ENCODE data around the gene MYH9.
"Not testable (repeated sequence)": the region's sequence is repeated elsewhere in the genome, so short reads cannot be mapped to it uniquely, and the experiment has no call there.

Gene MYH9

DNA sequence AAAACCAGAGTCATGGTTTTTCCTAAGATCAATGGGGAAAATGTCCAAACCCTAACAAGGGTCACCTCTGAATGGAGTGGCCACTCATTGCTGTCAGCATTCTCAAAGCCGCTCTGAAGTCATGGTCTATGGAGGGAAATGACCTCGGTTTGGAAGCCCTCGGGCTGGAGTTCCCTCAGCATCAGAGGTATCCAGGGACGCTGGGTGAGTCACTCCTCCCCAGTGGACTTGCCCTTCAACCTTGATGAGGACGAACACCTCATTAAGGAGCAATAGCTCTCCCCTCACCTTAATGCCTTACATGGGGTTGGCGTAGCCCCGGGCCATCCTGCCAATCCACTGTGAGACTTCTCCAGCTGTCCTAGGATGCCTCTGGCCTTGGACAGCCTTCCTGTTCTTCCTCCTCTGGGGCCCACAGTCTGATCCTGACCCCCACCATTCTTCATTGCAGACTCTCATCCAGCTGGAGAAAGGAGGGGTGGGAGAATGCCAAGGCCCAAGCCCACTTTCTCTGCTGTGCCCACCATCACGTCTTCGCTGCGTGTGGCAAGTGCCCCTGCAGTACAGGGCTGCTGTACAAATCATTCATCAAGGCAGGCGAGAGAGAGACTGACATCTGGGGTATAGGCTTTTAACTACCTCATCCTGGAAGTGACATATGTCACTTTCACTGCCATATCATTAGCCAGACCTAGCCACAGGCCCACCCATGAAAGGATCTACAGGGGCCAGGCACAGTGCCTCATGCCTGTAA, 25.4 kb upstream of the MYH9 start:
- H3K4me2 ChIP-seq (ENCODE audit: low read depth, low read length), result no peak overlapping the region
- H3F3A ChIP-seq (ENCODE audit: insufficient read depth, low read length), result peaks cover 8% of the 10 kb centered on the region
- no peaks in the 10 kb centered on the region for H3K9me2 ChIP-seq (replicated peaks; ENCODE audit: insufficient read depth, low read length)
- H3K9me3 ChIP-seq (replicated peaks; ENCODE audit: insufficient read depth, low read length), result no peaks in the 10 kb centered on the region
- no peaks in the 10 kb centered on the region for H3K36me3 ChIP-seq (replicated peaks; ENCODE audit: insufficient read depth, low read length)
- no peak for TF ChIP-seq EZH2 (optimal IDR thresholded peaks at IDR 0.05; ENCODE audit: low read depth, low read length)
- TF ChIP-seq, protein P1, sequence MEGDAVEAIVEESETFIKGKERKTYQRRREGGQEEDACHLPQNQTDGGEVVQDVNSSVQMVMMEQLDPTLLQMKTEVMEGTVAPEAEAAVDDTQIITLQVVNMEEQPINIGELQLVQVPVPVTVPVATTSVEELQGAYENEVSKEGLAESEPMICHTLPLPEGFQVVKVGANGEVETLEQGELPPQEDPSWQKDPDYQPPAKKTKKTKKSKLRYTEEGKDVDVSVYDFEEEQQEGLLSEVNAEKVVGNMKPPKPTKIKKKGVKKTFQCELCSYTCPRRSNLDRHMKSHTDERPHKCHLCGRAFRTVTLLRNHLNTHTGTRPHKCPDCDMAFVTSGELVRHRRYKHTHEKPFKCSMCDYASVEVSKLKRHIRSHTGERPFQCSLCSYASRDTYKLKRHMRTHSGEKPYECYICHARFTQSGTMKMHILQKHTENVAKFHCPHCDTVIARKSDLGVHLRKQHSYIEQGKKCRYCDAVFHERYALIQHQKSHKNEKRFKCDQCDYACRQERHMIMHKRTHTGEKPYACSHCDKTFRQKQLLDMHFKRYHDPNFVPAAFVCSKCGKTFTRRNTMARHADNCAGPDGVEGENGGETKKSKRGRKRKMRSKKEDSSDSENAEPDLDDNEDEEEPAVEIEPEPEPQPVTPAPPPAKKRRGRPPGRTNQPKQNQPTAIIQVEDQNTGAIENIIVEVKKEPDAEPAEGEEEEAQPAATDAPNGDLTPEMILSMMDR (IDR thresholded peaks at IDR 0.05; ENCODE audit: low read length), result no peak
- TF ChIP-seq EZH2phosphoT487 (IDR thresholded peaks at IDR 0.05; ENCODE audit: low read length), result no peak
- no peak overlapping the region for H3K9ac ChIP-seq (ENCODE audit: low read length)
- H3K27me3 ChIP-seq (replicated peaks; ENCODE audit: insufficient read depth, low read length), result no peaks in the 10 kb centered on the region
- H3K27ac ChIP-seq (ENCODE audit: low read length), result no peak overlapping the region
- H3K4me3 ChIP-seq (ENCODE audit: low read length), result no peak overlapping the region
- no peak overlapping the region for H2AFZ ChIP-seq (ENCODE audit: low read length)
- no peaks in the 10 kb centered on the region for H4K20me1 ChIP-seq (ENCODE audit: insufficient read depth, low read length)
- H3K4me1 ChIP-seq (ENCODE audit: low read length), result peaks cover 14% of the 10 kb centered on the region
- no peaks in the 10 kb centered on the region for H3K79me2 ChIP-seq (ENCODE audit: low read length)
- no peak for DNase-seq

DNA sequence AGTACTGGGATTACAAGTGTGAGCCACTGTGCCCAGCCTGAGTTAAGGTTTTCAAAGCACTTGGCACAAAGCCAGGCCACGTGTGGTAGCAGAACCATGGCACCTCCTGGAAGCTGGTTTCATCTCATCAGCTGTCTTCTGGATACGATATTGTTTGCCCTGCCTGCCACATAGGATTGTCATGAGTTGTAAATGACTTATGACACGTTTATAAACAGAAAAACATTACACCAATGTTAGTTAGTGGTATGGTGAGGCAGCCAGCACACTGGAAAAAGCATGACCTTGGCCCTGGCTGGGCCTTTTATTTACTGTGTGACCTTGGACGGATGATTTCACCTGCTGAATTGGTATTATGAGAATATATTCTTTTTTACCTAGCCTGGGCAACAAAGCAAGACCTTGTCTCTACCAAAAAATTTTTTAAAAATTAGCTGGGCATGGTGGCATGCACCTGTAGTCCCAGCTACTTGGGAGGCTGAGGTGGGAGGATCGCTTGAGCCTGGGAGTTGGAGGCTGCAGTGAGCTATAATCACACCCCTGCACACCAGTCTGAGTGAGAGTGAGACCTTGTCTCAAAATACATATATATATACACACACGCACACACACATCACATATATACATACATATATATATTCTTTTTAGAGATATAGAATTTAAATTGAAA, 24.0 kb upstream of the MYH9 start:
- H2AFZ ChIP-seq (ENCODE audit: low read length), result no peak overlapping the region

GRCh38 chr22:36409911-36410756, 22.4 kb upstream of the MYH9 start:
- no peak for DNase-seq
- Histone ChIP-seq H3K79me2 (ENCODE audit: low read length) (no peaks in the 10 kb centered on the region), H3K27ac (ENCODE audit: low read length) (no peak overlapping the region)

More for the DNA sequence above, 24.0 kb upstream of the MYH9 start:
- no peaks in the 10 kb centered on the region for H3K9me3 ChIP-seq (replicated peaks; ENCODE audit: insufficient read depth, low read length)
- H3K9me2 ChIP-seq (replicated peaks; ENCODE audit: insufficient read depth, low read length), result no peaks in the 10 kb centered on the region
- H3K36me3 ChIP-seq (replicated peaks; ENCODE audit: insufficient read depth, low read length), result no peaks in the 10 kb centered on the region
- peak; percentile 69 for DNase-seq
- no peaks in the 10 kb centered on the region for H4K20me1 ChIP-seq (ENCODE audit: insufficient read depth, low read length)
- no peak overlapping the region for H3K4me2 ChIP-seq (ENCODE audit: low read depth, low read length)
- H3K27ac ChIP-seq (ENCODE audit: low read length), result no peak overlapping the region
- H3K4me3 ChIP-seq (ENCODE audit: low read length), result no peak overlapping the region
- H3K4me1 ChIP-seq (ENCODE audit: low read length), result peaks cover 5% of the 10 kb centered on the region
- TF ChIP-seq, protein P1 (IDR thresholded peaks at IDR 0.05; ENCODE audit: low read length), result no peak
- TF ChIP-seq EZH2 (optimal IDR thresholded peaks at IDR 0.05; ENCODE audit: low read depth, low read length) (no peak), EZH2phosphoT487 (IDR thresholded peaks at IDR 0.05; ENCODE audit: low read length) (no peak)
- no peaks in the 10 kb centered on the region for H3F3A ChIP-seq (ENCODE audit: insufficient read depth, low read length)
- no peaks in the 10 kb centered on the region for H3K79me2 ChIP-seq (ENCODE audit: low read length)
- no peak overlapping the region for H3K9ac ChIP-seq (ENCODE audit: low read length)
- no peaks in the 10 kb centered on the region for H3K27me3 ChIP-seq (replicated peaks; ENCODE audit: insufficient read depth, low read length)

DNA sequence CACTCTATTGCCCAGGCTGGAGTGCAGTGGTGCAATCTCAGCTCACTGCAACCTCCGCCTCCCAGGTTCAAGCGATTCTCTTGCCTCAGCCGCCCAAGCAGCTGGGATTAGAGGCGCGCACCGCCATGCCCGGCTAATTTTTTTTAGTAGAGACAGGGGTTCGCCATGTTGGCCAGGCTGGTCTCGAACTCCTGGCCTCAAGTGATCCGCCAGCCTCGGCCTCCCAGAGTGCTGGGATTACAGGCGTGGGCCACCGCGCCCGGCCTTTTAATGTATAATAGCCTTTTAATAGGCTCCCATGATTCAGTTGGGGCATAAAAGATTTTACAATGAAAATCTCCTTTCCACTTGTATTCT, 21.8 kb upstream of the MYH9 start:
- H3K9ac ChIP-seq (ENCODE audit: low read length); H3K9me2 ChIP-seq (replicated peaks; ENCODE audit: insufficient read depth, low read length); H3K27ac ChIP-seq (ENCODE audit: low read length); H3K27me3 ChIP-seq (replicated peaks; ENCODE audit: insufficient read depth, low read length); H2AFZ ChIP-seq (ENCODE audit: low read length); H3K4me2 ChIP-seq (ENCODE audit: low read depth, low read length); DNase-seq; H3K36me3 ChIP-seq (replicated peaks; ENCODE audit: insufficient read depth, low read length); H3K9me3 ChIP-seq (replicated peaks; ENCODE audit: insufficient read depth, low read length); H3K79me2 ChIP-seq (ENCODE audit: low read length); H3K4me3 ChIP-seq (ENCODE audit: low read length); H4K20me1 ChIP-seq (ENCODE audit: insufficient read depth, low read length): not testable (repeated sequence)
- peaks cover 23% of the 10 kb centered on the region for H3K4me1 ChIP-seq (ENCODE audit: low read length)
- peaks cover 12% of the 10 kb centered on the region for H3F3A ChIP-seq (ENCODE audit: insufficient read depth, low read length)

More at GRCh38 chr22:36409911-36410756, 22.4 kb upstream of the MYH9 start:
- Histone ChIP-seq H3K27me3 (replicated peaks; ENCODE audit: insufficient read depth, low read length) (no peaks in the 10 kb centered on the region), H3F3A (ENCODE audit: insufficient read depth, low read length) (peaks cover 10% of the 10 kb centered on the region), H3K9me2 (replicated peaks; ENCODE audit: insufficient read depth, low read length) (no peaks in the 10 kb centered on the region), H3K4me1 (ENCODE audit: low read length) (peaks cover 18% of the 10 kb centered on the region), H3K36me3 (replicated peaks; ENCODE audit: insufficient read depth, low read length) (no peaks in the 10 kb centered on the region), H3K9me3 (replicated peaks; ENCODE audit: insufficient read depth, low read length) (no peaks in the 10 kb centered on the region), H3K4me3 (ENCODE audit: low read length) (no peak overlapping the region), H3K9ac (ENCODE audit: low read length) (no peak overlapping the region), H4K20me1 (ENCODE audit: insufficient read depth, low read length) (no peaks in the 10 kb centered on the region), H2AFZ (ENCODE audit: low read length) (no peak overlapping the region), H3K4me2 (ENCODE audit: low read depth, low read length) (no peak overlapping the region)
- TF ChIP-seq EZH2phosphoT487 (IDR thresholded peaks at IDR 0.05; ENCODE audit: low read length) (no peak), EZH2 (optimal IDR thresholded peaks at IDR 0.05; ENCODE audit: low read depth, low read length) (no peak)
- TF ChIP-seq, protein P1 (IDR thresholded peaks at IDR 0.05; ENCODE audit: low read length), result no peak
